GM06990 (cell line): Measurements from ENCODE around the gene PLCB4.
A peak's percentile ranks its signal among the peaks of the same experiment; 100 is the strongest.

Source experiments
- DNase-seq: peaks from one replicate; pipeline ENCODE4 v3.0.0-alpha.2; 2011; ENCODE audit not compliant: insufficient read length; ENCODE audit errors: extremely low read depth
- H3K27me3 ChIP-seq: replicated peaks from 2 replicates; pipeline ENCODE4 v1.6.0; 2011; ENCODE audit warnings: low read length; ENCODE audit not compliant: control insufficient read depth, insufficient read depth
- H3K36me3 ChIP-seq: 2 replicates; pipeline ENCODE4 v1.5.1; 2011; ENCODE audit warnings: low read length; ENCODE audit not compliant: control insufficient read depth, insufficient read depth
- H3K4me3 ChIP-seq: replicated peaks from 2 replicates; pipeline ENCODE4 v1.5.1; 2011; ENCODE audit warnings: low read depth, mild to moderate bottlenecking, control low read depth, low read length
- CTCF ChIP-seq: IDR thresholded peaks from 2 replicates; pipeline ENCODE4 v1.5.1; 2011; ENCODE audit warnings: low read length, control low read depth, mild to moderate bottlenecking, inconsistent platforms; ENCODE audit not compliant: insufficient read depth, poor library complexity, severe bottlenecking

Gene PLCB4

GRCh38 chr20:9454791-9455190 lies 385.9 kb downstream of the PLCB4 start:
- no peaks in the 10 kb centered on the region for H3K27me3 ChIP-seq
- no peak for DNase-seq
- no peak overlapping the region for H3K4me3 ChIP-seq
- no peak for TF ChIP-seq CTCF
- H3K36me3 ChIP-seq = no peaks in the 10 kb centered on the region

- Histone ChIP-seq H3K4me3 (no peak overlapping the region), H3K36me3 (no peaks in the 10 kb centered on the region), H3K27me3 (no peaks in the 10 kb centered on the region)
- no peak for DNase-seq
- no peak for TF ChIP-seq CTCF
These were observed 388.2 kb downstream of the PLCB4 start for GRCh38 chr20:9457136-9457535.

- Histone ChIP-seq H3K4me3 (no peak overlapping the region), H3K27me3 (no peaks in the 10 kb centered on the region), H3K36me3 (no peaks in the 10 kb centered on the region)
- DNase-seq = no peak
- TF ChIP-seq CTCF = peak; percentile 69
These were observed 389.4 kb downstream of the PLCB4 start for GRCh38 chr20:9458138-9458796.

- DNase-seq = no peak
- TF ChIP-seq CTCF = no peak
- Histone ChIP-seq H3K27me3 (no peaks in the 10 kb centered on the region), H3K36me3 (no peaks in the 10 kb centered on the region), H3K4me3 (no peak overlapping the region)
These were observed 391.6 kb downstream of the PLCB4 start for GRCh38 chr20:9460518-9460917.

GRCh38 chr20:9467995-9468394 lies 399.1 kb downstream of the PLCB4 start:
- H3K27me3 ChIP-seq = no peaks in the 10 kb centered on the region
- H3K4me3 ChIP-seq = no peak overlapping the region
- DNase-seq = no peak
- TF ChIP-seq CTCF = peak; percentile 91
- no peaks in the 10 kb centered on the region for H3K36me3 ChIP-seq

GRCh38 chr20:9474835-9475415 lies 406.0 kb downstream of the PLCB4 start:
- H3K27me3 ChIP-seq = no peaks in the 10 kb centered on the region
- H3K36me3 ChIP-seq = no peaks in the 10 kb centered on the region
- no peak for DNase-seq
- no peak overlapping the region for H3K4me3 ChIP-seq
- TF ChIP-seq CTCF = no peak
